ENCODE results near the gene PTPN9. TPM values are rescaled to one million over a fixed set of nuclear protein-coding genes. Genes with fewer than 3 reads are reported as not detected.
A peak's percentile ranks its signal among the peaks of the same experiment; 100 is the strongest.
"Not testable (repeated sequence)": the region's sequence is repeated elsewhere in the genome, so short reads cannot be mapped to it uniquely, and the experiment has no call there.

PTPN9 gene
- total RNA-seq, 2 donors from 2014 or later, result 19.3 to 22.3 TPM

GRCh38 chr15:75531041-75531450 is 48.1 kb downstream of the PTPN9 start:
- Histone ChIP-seq H3K9me3 (no peaks in the 10 kb centered on the region), H3K36me3 (no peaks in the 10 kb centered on the region), H3K4me3 (no peak overlapping the region), H3K27me3 (replicated peaks; ENCODE audit: insufficient read depth) (no peaks in the 10 kb centered on the region), H3K4me1 (replicated peaks) (peaks cover 20% of the 10 kb centered on the region), H3K27ac (peak overlapping the region; percentile 69 to 79)
- peak; percentile 19 for DNase-seq (ENCODE audit: low spot score)
- peak; percentile 31 for TF ChIP-seq POLR2AphosphoS5 (IDR thresholded peaks at IDR 0.05)
- no peak for TF ChIP-seq POLR2A (IDR thresholded peaks at IDR 0.05)
- intact Hi-C loops (cut with DNase I), result loop anchor here (5.0 kb wide), 1 partner anchor 91 kb away; no protein-coding TSS in a partner anchor
- 8% methylated on average over 3 of the region's 3 CpGs for WGBS

- TF ChIP-seq CTCF (IDR thresholded peaks at IDR 0.05), result no peak
- no peak for TF ChIP-seq POLR2A (IDR thresholded peaks at IDR 0.05)
- no peak for TF ChIP-seq POLR2AphosphoS5 (IDR thresholded peaks at IDR 0.05)
- H3K27ac ChIP-seq, result no peak overlapping the region
- no peaks in the 10 kb centered on the region for H3K9me3 ChIP-seq
- no peaks in the 10 kb centered on the region for H3K27me3 ChIP-seq (replicated peaks; ENCODE audit: insufficient read depth)
- 94% methylated on average over 4 of the region's 4 CpGs for WGBS
- DNase-seq (ENCODE audit: low spot score), result no peak
- H3K4me1 ChIP-seq (replicated peaks), result peaks cover 20% of the 10 kb centered on the region
- no peaks in the 10 kb centered on the region for H3K36me3 ChIP-seq
- intact Hi-C loops (cut with DNase I), result loop anchor here (5.0 kb wide), 1 partner anchor 92 kb away; no protein-coding TSS in a partner anchor
- no peak overlapping the region for H3K4me3 ChIP-seq
Measured at GRCh38 chr15:75530169-75530568, 48.9 kb downstream of the PTPN9 start.

DNA sequence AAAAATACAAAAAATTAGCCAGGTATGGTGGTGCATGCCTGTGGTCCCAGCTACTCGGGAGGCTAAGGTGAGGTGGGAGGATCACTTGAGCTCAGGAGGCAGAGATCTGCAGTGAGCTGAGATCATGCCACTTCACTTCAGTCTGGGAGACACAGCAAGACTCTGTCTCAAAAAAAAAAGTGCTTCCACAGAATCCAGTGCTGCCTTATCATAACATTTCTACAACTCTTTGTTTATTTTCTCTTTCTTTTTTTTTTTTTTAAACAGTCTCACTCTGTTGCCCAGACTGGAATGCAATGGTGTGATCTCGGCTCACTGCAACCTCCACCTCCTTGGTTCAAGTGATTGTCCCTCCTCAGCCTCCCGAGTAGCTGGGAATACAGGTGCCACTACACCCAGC is 53.4 kb downstream of the PTPN9 start:
- not testable (repeated sequence) for H3K27me3 ChIP-seq (replicated peaks; ENCODE audit: insufficient read depth); H3K9me3 ChIP-seq; H3K4me3 ChIP-seq; H3K36me3 ChIP-seq; H3K4me1 ChIP-seq (replicated peaks); DNase-seq (ENCODE audit: low spot score)
- intact Hi-C loops (cut with DNase I), result loop anchor here (5.0 kb wide), 1 partner anchor 52 kb away; the partner anchor contains the start of gene PTPN9
- peak overlapping the region in 1 of 2 donors; percentile 58 for H3K27ac ChIP-seq
- 87% methylated on average over 3 of the region's 3 CpGs for WGBS

DNA sequence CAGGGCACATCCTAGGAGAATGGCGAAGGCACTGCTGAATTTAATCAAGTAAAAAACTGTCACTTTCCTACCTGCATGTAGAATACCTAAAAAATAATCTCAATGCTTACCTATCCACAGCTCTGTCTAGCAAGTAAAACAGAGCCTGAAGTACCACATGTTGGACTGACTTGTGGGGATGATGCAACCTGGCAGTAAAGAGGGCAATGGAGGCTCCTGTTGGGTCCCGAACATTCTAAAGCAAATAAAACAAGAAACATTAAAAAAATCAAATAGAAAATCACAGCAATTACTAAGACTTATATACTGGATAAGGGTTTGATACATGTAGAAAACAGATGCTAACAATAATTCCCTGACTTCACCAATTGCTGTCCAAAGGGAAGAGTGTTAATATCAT is 56.1 kb downstream of the PTPN9 start:
- peaks cover 0 to 6% of the 10 kb centered on the region in 2 donors for H3K36me3 ChIP-seq
- no peaks in the 10 kb centered on the region for H3K9me3 ChIP-seq
- 87% methylated on average over 2 of the region's 2 CpGs for WGBS
- TF ChIP-seq POLR2A (IDR thresholded peaks at IDR 0.05), result no peak
- no peak for TF ChIP-seq POLR2AphosphoS5 (IDR thresholded peaks at IDR 0.05)
- no peak for TF ChIP-seq CTCF (IDR thresholded peaks at IDR 0.05)
- peaks cover 3% of the 10 kb centered on the region for H3K4me1 ChIP-seq (replicated peaks)
- DNase-seq (ENCODE audit: low spot score), result no peak
- no peak overlapping the region for H3K4me3 ChIP-seq
- no peaks in the 10 kb centered on the region for H3K27me3 ChIP-seq (replicated peaks; ENCODE audit: insufficient read depth)
- intact Hi-C loops (cut with DNase I), result no loop called here
- H3K27ac ChIP-seq, result no peak overlapping the region

GRCh38 chr15:75517233-75517632 is 61.9 kb downstream of the PTPN9 start:
- TF ChIP-seq POLR2AphosphoS5 (IDR thresholded peaks at IDR 0.05) (no peak), CTCF (IDR thresholded peaks at IDR 0.05) (no peak), POLR2A (IDR thresholded peaks at IDR 0.05) (no peak)
- DNase-seq (ENCODE audit: low spot score), result no peak
- H3K4me1 ChIP-seq (replicated peaks), result no peaks in the 10 kb centered on the region
- no peak overlapping the region for H3K4me3 ChIP-seq
- H3K9me3 ChIP-seq, result no peaks in the 10 kb centered on the region
- intact Hi-C loops (cut with DNase I), result no loop called here
- WGBS, result 77% methylated on average over 1 of the region's 1 CpG
- no peaks in the 10 kb centered on the region for H3K27me3 ChIP-seq (replicated peaks; ENCODE audit: insufficient read depth)
- no peaks in the 10 kb centered on the region for H3K36me3 ChIP-seq
- peak overlapping the region in 1 of 2 donors; percentile 31 for H3K27ac ChIP-seq

DNA sequence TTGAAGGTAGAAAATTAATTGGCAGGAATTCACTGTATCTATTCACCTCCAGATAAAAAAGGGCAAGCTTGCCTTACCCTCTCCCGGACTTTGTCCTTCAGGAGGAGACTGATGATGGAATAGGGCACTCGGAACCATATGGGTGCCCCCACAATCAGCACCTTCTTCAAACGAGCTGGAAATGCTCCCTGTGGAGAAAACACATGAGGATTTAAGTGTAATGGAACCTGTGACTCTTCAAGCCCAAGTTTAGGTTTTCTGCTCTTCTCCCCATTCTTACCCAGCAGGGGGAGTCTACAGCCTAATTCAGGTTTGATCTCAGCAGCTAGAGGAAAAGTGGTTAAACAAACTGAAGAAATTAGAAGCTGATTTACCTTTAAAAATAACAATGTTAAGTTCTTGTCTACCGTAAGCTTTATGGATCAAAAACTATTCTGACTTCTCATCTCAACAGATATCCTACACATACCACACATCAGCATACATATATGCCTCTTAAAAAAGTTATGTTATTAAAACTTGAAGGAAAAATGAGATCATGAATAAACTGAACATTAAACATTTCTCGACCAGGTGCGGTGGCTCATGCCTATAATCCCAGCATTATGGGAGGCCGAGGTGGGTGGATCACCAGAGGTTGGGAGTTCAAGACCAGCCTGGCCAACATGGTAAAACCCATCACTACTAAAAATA is 70.1 kb downstream of the PTPN9 start:
- Histone ChIP-seq H3K36me3 (no peaks in the 10 kb centered on the region), H3K4me3 (no peak overlapping the region), H3K4me1 (replicated peaks) (no peaks in the 10 kb centered on the region), H3K27ac (no peak overlapping the region), H3K9me3 (no peaks in the 10 kb centered on the region), H3K27me3 (replicated peaks; ENCODE audit: insufficient read depth) (no peaks in the 10 kb centered on the region)
- TF ChIP-seq CTCF (IDR thresholded peaks at IDR 0.05) (peak in 3 of 4 experiments; percentile 46 to 53 (median 53)), POLR2A (IDR thresholded peaks at IDR 0.05) (no peak), POLR2AphosphoS5 (IDR thresholded peaks at IDR 0.05) (peak; percentile 34)
- 66% methylated on average over 7 of the region's 7 CpGs for WGBS
- intact Hi-C loops (cut with DNase I), result no loop called here
- no peak for DNase-seq (ENCODE audit: low spot score)

Data from prostate gland (tissue), 2 donors.